BLaER1 (cell line): ENCODE data around the gene POLR3K.
A peak's percentile ranks its signal among the peaks of the same experiment; 100 is the strongest.
"Not testable (repeated sequence)": the region's sequence is repeated elsewhere in the genome, so short reads cannot be mapped to it uniquely, and the experiment has no call there.

Experiments
- H3K27ac ChIP-seq: shearing (Covaris generic); formaldehyde crosslinking; 2 replicates; pipeline ENCODE4 v1.8.1; 2022
- H3K27me3 ChIP-seq: shearing (Covaris generic); formaldehyde crosslinking; 2 replicates; pipeline ENCODE4 v1.8.1; 2022
- H3K36me3 ChIP-seq: shearing (Covaris generic); formaldehyde crosslinking; 2 replicates; pipeline ENCODE4 v1.8.1; 2022
- H3K4me1 ChIP-seq: shearing (Covaris generic); formaldehyde crosslinking; 2 replicates; pipeline ENCODE4 v1.8.1; 2022
- H3K4me2 ChIP-seq: shearing (Covaris generic); formaldehyde crosslinking; 2 replicates; pipeline ENCODE4 v1.8.1; 2022
- H3K4me3 ChIP-seq: shearing (Covaris generic); formaldehyde crosslinking; 2 replicates; pipeline ENCODE4 v1.8.1; 2022
- H3K9ac ChIP-seq: shearing (Covaris generic); formaldehyde crosslinking; 2 replicates; pipeline ENCODE4 v1.8.1; 2022
- H3K9me3 ChIP-seq: shearing (Covaris generic); formaldehyde crosslinking; 2 replicates; pipeline ENCODE4 v1.8.1; 2022
- H4K20me1 ChIP-seq: shearing (Covaris generic); formaldehyde crosslinking; 2 replicates; pipeline ENCODE4 v1.8.1; 2022
- Cebpa-rat ChIP-seq: shearing (Covaris generic); IDR thresholded peaks from 2 replicates; pipeline ENCODE4 v1.8.1; 2022

Gene POLR3K

GRCh38 chr16:50769-51591 lies 2.4 kb downstream of the POLR3K start:
- Histone ChIP-seq H3K9ac (no peak overlapping the region), H3K9me3 (no peaks in the 10 kb centered on the region), H3K36me3 (peaks cover 65% of the 10 kb centered on the region), H3K27ac (no peak overlapping the region), H3K4me2 (peak overlapping the region; percentile 81), H4K20me1 (peaks cover 43% of the 10 kb centered on the region), H3K27me3 (no peaks in the 10 kb centered on the region), H3K4me3 (0 out of 2 replicates have a peak overlapping the region, but pooled peaks have one; percentile 84), H3K4me1 (peaks cover 42% of the 10 kb centered on the region)
- no peak for TF ChIP-seq Cebpa-rat

DNA sequence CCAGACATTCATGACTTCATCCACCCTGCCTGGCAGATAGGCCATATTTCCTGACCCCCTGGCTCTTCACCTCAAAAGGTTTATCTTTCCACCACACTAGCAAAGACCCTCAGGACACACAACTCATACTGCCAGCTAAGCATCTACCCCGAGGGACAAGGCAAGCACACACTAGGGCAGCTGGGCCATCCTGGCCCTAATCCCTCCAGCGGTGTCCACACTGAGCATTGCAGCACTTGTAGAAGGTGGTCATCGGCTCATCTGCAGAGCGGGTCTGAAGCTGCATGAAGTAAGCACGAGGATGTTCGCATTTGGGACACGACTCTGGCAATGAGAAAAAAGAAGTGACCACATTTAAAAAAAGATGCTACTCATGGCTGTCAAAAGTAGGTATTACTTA lies 6.2 kb downstream of the POLR3K start:
- Histone ChIP-seq H3K9ac (no peak overlapping the region), H3K9me3 (peaks cover under 1% of the 10 kb centered on the region), H3K27ac (no peak overlapping the region)

DNA sequence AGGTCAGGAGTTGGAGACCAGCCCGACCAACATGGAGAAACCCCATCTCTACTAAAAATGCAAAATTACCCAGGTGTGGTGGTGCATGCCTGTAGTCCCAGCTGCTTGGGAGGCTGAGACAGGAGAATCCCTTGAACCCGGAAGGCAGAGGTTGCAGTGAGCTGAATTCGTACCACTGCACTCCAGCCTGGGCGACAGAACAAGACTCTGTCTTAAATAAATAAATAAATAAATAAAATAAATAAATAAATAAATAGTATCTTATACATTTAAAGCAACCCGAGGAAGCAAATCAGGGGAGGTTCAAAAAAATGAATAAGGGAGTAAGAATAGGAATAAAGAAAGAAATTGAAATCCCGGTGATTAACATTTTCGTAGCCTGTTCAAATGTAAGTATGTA lies 6.9 kb downstream of the POLR3K start:
- not testable (repeated sequence) for H3K27me3 ChIP-seq, H3K9ac ChIP-seq, H3K9me3 ChIP-seq, H3K4me2 ChIP-seq, H3K27ac ChIP-seq, H3K4me3 ChIP-seq
- H3K4me1 ChIP-seq = peaks cover 49% of the 10 kb centered on the region
- peaks cover 37% of the 10 kb centered on the region for H4K20me1 ChIP-seq
- H3K36me3 ChIP-seq = peaks cover 98% of the 10 kb centered on the region

More for the DNA sequence above, 6.2 kb downstream of the POLR3K start:
- no peak overlapping the region for H3K4me2 ChIP-seq
- peaks cover 44% of the 10 kb centered on the region for H4K20me1 ChIP-seq
- H3K36me3 ChIP-seq = peaks cover 91% of the 10 kb centered on the region
- H3K4me3 ChIP-seq = no peak overlapping the region
- TF ChIP-seq Cebpa-rat = no peak
- peaks cover 52% of the 10 kb centered on the region for H3K4me1 ChIP-seq
- H3K27me3 ChIP-seq = no peaks in the 10 kb centered on the region

DNA sequence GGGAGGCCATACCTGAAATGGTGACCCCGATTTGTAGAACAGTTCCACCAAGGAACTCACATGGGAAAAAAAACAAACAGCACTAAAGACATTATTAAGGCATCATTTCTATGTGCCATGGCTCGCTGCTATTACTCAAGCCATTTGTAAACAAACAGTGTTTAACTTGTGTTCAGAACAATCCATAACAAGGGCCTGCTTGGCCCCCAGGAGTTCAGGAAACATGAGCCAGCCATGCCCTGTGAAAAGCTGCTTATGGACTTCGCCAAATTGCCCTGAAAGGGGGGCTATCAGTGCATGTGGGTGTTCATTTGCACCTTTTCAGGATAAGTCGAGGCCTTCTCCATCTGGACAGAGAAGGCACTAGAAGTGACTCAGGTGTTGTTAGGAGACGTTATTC lies 8.0 kb downstream of the POLR3K start:
- Histone ChIP-seq H4K20me1 (peaks cover 26% of the 10 kb centered on the region), H3K27me3 (no peaks in the 10 kb centered on the region), H3K4me3 (no peak overlapping the region), H3K9ac (no peak overlapping the region), H3K4me1 (peaks cover 38% of the 10 kb centered on the region), H3K9me3 (peaks cover 5% of the 10 kb centered on the region), H3K27ac (no peak overlapping the region), H3K36me3 (peaks cover 98% of the 10 kb centered on the region), H3K4me2 (no peak overlapping the region)
- no peak for TF ChIP-seq Cebpa-rat

GRCh38 chr16:44655-45054 lies 8.8 kb downstream of the POLR3K start:
- Histone ChIP-seq H3K9me3 (peaks cover 5% of the 10 kb centered on the region), H3K27me3 (no peaks in the 10 kb centered on the region), H3K36me3 (peaks cover 93% of the 10 kb centered on the region), H3K9ac (no peak overlapping the region), H3K4me3 (no peak overlapping the region), H3K27ac (no peak overlapping the region), H4K20me1 (peaks cover 23% of the 10 kb centered on the region), H3K4me2 (peak overlapping the region; percentile 29), H3K4me1 (peaks cover 42% of the 10 kb centered on the region)
- no peak for TF ChIP-seq Cebpa-rat

DNA sequence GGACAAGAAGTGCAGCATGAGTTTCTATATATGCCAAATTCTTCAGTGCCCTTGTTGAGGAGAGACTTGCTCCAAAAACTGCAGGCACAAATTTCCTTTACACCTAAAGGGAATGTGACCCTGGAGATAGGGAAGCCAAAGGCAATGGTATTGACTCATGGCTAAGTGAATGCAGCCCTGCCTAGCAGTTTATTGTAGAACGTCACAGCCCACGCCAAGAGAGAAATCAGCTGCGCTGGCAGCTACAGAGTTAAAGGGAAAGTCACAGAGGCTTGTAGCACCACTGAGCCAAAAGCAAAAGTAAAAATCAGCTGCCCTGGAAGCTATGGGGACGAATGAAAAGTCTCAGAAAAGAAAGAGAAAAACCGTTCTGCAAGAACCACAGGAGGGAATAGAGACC lies 10.1 kb downstream of the POLR3K start:
- Histone ChIP-seq H3K4me1 (peaks cover 56% of the 10 kb centered on the region), H3K4me3 (no peak overlapping the region), H3K9ac (no peak overlapping the region), H3K27ac (no peak overlapping the region), H3K36me3 (peaks cover 87% of the 10 kb centered on the region), H3K4me2 (no peak overlapping the region), H3K27me3 (no peaks in the 10 kb centered on the region), H3K9me3 (peaks cover 5% of the 10 kb centered on the region), H4K20me1 (peaks cover 15% of the 10 kb centered on the region)
- TF ChIP-seq Cebpa-rat = no peak

- peaks cover 87% of the 10 kb centered on the region for H3K36me3 ChIP-seq
- H3K4me2 ChIP-seq = peak overlapping the region; percentile 41
- peaks cover 15% of the 10 kb centered on the region for H4K20me1 ChIP-seq
- H3K4me3 ChIP-seq = no peak overlapping the region
- H3K4me1 ChIP-seq = peaks cover 62% of the 10 kb centered on the region
- peaks cover 5% of the 10 kb centered on the region for H3K9me3 ChIP-seq
- no peak for TF ChIP-seq Cebpa-rat
- H3K9ac ChIP-seq = no peak overlapping the region
- H3K27me3 ChIP-seq = no peaks in the 10 kb centered on the region
- no peak overlapping the region for H3K27ac ChIP-seq
Observed at GRCh38 chr16:42691-43090, 10.7 kb downstream of the POLR3K start.

- peaks cover 81% of the 10 kb centered on the region for H3K36me3 ChIP-seq
- H3K4me2 ChIP-seq = peak overlapping the region; percentile 41
- H3K9me3 ChIP-seq = peaks cover 5% of the 10 kb centered on the region
- H4K20me1 ChIP-seq = peaks cover 15% of the 10 kb centered on the region
- no peak overlapping the region for H3K27ac ChIP-seq
- peaks cover 68% of the 10 kb centered on the region for H3K4me1 ChIP-seq
- H3K27me3 ChIP-seq = no peaks in the 10 kb centered on the region
- H3K9ac ChIP-seq = no peak overlapping the region
- H3K4me3 ChIP-seq = no peak overlapping the region
- TF ChIP-seq Cebpa-rat = no peak
Observed at GRCh38 chr16:42069-42457, 11.3 kb downstream of the POLR3K start.

DNA sequence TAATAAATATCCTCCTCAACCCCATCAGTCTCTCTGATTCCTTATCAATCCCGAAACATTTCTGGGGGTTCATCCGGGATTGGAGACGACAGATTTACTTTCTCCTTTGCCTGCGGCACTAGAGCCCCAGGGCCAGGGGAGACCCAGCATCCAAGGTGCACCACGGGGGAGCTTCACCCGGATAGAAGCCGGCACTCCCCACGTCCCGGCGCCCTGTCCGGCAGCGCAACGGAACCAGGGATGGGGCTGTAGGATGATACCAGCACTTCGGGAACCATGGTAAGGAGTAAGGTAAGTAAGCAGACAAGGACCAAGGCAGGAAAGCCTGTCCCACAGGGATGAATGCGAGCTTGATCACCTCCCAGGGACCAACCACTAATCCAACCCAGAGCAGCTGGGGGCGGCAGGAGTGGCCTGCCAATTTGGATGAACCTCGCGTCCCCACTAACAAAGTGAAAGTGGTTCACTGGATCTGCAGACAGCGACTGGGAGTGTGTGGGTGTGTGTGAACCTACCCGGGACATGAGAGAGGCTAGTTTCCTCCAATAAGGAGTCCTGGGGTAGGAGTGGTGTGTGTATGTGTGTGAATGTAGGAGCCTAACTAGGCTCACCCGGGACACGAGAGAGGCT lies 11.9 kb downstream of the POLR3K start:
- Histone ChIP-seq H3K4me3 (no peak overlapping the region), H3K4me1 (peaks cover 73% of the 10 kb centered on the region), H3K27me3 (no peaks in the 10 kb centered on the region), H3K27ac (no peak overlapping the region), H3K9ac (no peak overlapping the region), H4K20me1 (peaks cover 15% of the 10 kb centered on the region), H3K9me3 (peaks cover 5% of the 10 kb centered on the region), H3K4me2 (no peak overlapping the region), H3K36me3 (peaks cover 76% of the 10 kb centered on the region)
- TF ChIP-seq Cebpa-rat = no peak
